NCI-H2081 (cell line): ENCODE measurements around the gene PDK3.

Experiments used
- DNase-seq, 2 experiments: peaks; one replicate each; lab custom pipeline; 2025; lab: John Stamatoyannopoulos, UW

Gene PDK3

DNA sequence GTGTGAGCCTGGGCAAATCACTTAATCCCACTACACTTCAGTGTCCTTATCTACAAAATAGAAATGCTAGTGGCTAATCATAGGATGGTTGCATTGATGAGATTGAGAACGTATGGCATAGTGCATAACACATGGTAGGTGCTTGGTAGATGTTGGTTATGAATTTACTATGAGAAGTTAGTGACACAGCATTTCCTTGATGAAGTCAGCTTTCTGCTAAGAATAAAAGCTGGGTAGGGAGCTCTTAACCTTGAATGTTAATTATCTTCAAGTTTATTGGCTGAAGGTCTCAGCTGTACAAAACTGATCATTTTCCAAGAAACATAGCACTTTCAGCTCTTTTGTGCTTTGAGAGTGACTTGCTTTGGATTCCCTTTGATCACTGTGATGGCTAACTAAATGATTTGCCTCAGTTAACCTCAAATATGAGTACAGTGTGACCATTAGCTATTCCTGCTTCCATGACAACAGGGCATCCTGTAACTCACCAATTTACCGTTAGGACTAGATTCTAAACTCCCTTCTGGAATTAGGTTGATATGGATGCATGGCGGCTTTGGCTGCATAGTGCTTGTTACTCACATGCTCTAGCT is 17.8 kb downstream of the PDK3 start:
- DNase-seq, result no peak

DNA sequence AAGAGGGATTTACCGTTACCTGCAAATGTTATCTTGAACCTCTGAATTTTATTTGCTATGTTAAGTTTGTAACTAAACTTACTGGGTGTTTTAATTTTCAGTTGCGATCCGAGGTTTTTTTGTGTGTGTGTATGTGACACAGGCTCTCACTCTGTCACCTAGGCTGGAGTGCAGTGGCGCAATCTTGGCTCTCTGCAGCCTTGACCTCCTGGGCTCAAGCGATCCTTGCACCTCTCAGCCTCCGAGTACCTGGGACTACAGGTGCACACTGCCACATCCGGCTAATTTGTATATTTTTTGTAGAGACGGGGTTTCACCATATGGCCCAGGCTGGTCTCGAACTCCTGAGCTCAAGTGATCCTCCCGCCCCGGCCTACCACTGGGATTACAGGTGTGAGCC is 18.5 kb downstream of the PDK3 start:
- no peak for DNase-seq

DNA sequence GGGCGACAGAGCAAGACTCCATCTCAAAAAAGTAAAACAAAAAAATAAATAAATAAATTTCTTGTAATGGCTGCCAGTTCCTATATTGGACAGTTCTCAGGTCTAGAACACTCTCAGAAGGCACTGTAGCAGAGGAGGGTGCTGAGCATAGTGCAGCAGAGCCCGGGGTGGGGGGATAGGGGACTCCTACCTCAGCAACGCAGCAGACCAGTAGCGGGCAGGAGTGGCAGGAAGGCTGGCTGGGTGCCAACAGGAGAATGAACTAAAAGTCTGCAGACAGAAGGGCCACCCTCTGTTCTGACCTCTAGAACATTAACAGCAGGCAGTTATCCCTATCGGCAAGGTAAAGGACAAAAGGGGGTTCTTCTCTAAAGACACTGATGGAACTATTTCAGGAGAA is 20.2 kb downstream of the PDK3 start:
- DNase-seq, result no peak

DNA sequence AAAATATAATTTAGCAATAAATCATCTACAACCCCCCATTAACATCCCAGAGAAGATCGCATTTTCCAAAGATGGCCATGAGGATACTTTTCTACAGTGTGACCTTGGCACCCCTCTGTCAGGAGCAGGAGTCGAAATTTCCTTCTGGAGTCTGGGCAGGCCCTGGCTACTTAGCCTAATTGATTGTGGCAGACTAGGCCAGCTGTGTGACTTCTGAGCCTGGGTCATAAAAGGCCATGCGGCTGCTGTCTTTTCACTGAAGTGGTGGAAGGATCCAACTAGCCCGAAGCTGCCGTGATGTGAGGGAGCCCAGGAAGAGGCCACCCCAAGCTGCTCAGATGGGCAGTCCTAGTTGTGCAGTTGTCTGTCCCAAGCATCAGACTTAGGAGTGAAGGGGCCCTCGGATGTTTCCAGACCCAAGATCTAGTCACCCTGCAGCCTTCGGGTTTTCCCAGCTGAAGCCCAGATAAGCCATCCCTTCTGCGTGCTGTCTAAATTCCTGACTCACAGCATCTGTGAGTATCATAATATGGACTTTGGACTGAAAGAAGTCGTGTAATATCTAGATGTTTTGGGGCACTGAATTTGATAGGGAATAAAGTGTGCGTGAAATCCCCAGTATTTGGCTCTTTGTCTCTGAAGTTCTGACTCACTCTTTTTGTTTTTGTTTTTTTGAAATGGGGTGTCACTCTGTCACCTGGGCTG is 21.0 kb downstream of the PDK3 start:
- DNase-seq, result no peak

DNA sequence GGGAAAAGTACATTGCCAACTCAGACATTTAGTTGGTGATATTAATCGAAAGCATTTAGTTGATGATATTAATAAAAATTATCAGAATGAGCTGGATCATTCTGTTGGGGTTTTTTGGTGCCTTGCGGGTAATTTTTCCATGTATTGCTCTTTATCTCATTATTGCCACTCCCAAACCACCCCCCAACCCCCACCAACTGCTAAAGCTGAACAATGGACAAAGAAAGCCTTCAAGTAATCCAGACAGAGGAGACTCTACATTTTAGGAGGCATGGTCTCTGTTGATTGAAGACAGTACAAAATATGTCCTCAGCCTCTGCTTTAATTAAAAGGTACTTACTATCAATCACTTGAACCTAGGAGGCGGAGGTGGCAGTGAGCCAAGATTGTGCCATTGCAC is 22.5 kb downstream of the PDK3 start:
- no peak for DNase-seq

DNA sequence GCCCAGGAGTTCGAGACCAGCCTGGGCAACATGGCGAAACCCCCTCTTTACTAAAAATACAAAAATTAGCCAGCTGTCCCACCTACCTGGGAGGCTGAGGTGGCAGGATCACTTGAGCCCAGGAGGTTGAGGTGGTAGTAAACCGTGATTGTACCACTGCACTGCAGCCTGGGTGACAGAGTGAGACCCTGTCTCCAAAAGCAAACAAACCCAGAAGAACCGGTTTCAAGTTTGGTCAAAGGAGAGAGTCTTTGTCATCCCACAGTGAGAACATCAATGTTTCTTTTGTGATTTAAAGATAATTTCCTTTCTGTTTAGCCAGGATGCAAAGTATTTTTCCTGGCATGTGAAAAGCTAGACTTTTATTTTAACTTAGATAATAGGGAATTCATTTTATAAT is 26.7 kb downstream of the PDK3 start:
- DNase-seq, result no peak

DNA sequence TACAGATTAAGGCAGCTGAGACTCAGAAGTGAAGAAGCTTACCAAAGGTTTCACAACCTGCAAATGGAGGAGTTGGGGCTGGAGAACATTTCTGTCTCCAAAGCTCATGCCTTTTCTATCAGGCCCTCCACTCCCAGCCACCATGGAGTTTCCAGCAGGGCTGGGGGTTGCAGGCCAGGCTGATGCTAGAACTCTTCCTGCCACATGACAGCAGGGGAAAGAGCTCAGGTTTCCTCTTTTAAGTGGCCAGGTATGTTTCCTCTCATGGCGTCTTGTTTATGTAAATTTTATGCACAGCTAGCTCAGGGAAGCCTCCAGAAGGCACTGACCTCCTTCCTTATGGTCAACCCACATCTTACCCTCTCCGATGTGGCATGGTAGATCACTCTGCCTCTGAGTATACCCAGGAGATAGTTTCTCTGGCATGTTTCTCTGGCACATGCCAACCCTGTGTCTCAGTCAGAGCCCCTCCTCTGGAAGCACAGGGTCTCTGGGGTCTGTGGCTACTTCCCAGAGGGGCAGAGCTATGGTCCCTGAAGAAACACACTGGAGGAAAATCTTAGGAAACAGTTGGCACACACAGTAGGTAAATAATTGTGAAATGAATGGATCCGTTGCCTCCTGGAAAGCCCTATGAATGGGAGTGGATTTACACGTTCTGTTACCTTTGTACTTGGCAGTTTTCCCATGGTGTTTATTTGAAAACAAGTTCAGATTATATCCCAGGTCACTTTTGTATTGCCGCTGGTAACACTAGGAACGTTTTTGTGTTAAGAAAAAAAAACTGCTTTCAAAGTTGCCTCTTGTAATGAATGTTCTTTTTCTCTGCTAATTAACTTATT is 28.9 kb downstream of the PDK3 start:
- peak in 1 of 2 experiments; percentile 10 for DNase-seq

DNA sequence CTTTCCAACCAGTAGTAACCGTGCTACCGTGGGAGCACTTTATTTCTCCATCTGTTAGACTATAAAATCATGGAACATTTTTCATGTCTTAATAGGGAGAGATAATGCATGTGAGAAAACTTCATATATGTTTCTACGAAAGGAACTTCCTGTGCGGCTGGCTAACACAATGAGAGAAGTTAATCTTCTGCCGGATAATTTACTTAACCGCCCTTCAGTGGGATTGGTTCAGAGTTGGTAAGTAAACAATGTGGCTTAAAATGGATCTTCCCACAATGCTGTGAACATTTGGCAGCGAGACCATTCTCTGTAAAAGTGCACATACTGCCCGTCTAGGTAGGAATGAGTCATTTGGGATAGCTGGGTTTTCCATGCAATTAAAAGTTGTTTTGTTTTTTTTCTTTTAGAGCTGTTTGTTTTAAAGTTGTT is 29.6 kb downstream of the PDK3 start:
- DNase-seq, result peak; percentile 44 to 81

DNA sequence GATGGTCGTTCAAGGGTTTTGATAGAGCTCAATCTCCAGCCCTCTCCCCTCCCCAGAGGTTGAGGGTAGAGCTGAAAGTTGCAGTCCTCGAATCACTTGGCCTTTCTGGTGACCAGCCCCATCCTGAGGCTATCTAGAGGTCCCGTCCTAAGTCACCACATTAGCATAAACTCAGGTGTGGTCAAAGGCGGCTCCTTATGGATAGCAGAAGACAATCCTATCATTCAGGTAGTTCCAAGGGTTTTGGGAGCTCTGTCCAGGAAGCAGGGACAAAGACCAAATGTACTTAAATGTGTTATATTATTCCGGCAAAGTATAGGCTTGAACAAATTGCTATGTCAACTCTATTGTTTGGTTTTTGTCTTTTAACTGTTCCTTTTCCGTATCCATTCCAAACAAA is 30.6 kb downstream of the PDK3 start:
- no peak for DNase-seq

DNA sequence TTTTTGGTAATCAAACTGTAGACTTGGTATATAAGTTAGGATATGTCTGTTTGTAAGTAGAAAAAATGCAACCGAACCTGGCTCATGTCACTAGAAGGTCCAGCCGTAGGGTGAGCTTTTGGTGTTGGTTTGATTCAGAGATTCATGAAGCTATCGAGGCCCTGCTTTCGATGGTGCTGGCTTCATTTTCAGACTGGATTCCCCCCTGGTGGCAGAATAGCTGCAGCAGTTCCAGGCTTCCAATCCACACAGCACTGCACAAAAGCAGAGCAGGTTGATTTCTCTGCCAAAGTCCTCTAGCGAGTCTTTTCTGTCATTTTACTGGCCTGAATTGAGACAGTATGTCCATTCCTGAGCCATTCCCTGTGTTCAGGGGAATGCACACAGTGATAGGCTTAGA is 33.1 kb downstream of the PDK3 start:
- DNase-seq, result peak in 1 of 2 experiments; percentile 7

DNA sequence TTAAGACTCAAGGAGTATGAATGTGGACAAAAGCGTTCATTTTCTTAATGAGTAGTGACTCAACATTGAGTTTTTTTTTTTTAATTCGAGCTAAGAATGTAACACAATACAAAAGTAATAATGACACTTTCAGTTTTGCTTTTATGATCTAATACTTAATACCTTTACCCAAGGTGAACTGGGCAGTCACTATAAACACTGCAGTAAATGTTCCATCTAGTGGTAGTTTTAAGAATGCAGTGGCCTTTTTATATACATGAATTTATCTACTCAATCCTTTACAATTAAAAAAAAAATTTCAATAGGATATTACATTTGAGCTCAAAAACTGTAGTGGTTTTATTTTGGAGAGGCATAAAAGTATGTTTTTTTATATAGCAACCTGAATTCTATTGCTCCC is 33.9 kb downstream of the PDK3 start:
- DNase-seq, result peak in 1 of 2 experiments; percentile 10

DNA sequence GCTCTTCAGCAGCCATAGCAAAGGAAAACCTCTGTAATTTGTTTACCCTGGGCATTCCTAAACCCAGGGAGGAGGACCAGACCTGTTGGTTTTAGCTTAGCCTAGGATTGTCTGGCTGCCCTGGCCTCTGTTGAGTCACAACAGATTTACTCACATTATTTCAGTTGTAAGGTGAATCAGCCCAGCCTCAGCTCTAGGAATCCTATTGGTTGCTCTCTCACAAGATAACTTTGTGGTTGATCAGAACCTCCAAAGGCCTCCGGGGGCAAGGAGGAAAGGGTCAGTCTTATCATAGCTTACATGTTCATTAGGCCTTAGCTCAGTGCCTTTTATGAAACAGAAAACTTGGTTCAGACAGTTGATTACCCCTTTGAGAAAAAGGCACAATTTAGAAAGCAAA is 41.0 kb downstream of the PDK3 start:
- no peak for DNase-seq

DNA sequence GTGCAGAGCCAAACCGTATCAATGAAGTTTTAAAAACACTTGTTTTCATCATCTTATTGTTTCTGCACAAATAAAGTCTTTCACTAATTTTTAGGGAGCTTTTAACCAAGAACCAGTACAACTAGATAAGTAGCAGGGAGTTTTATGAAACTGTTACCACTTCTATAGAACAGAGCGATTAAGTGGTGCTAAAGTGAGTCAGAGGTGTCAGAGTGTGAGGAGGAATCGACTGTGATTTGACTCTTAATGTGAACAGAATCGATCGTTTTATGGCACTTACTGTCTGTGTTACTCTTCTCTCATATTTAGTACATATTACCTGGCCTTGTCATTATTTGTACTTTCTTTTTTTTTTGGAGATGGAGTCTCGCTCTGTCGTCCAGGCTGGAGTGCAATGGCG is 43.3 kb downstream of the PDK3 start:
- no peak for DNase-seq

DNA sequence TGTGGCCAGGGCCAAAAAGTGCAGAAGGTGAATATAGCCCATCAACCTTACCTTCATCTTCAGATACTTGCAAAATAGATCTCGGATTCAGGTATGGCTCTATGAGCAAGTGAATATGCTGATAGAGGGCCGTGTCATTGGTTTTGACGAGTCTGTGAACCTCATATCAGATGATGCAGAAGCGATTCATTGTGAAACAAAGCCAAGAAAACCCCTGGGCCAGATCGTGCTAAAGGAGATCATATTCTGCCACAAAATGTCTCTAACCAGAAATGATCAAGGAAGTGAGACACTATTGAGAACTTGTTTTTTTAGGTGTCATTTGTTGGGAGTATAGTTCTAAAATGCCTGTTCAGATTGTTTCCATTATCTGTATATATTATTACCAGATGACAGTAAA is 48.3 kb downstream of the PDK3 start:
- DNase-seq, result no peak

DNA sequence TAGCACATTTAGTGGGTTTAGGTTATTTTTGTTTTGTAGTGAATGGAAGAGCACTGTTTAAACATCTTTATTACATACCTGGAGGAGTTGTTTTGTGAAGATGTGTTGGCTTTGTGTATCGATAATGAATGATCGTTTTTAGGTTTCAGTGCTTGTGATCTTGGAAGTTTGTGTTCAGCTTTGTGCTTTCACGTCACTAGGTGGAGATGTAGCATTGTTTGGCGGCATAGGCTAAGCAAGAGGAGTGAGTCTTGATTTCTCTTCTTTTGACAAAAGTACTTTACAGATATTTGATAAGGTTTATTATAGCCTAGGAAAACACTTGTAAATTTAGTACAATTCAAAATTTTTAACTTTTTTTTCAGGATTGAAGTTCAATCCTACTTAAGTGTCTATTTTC is 50.4 kb downstream of the PDK3 start:
- DNase-seq, result peak in 1 of 2 experiments; percentile 26

DNA sequence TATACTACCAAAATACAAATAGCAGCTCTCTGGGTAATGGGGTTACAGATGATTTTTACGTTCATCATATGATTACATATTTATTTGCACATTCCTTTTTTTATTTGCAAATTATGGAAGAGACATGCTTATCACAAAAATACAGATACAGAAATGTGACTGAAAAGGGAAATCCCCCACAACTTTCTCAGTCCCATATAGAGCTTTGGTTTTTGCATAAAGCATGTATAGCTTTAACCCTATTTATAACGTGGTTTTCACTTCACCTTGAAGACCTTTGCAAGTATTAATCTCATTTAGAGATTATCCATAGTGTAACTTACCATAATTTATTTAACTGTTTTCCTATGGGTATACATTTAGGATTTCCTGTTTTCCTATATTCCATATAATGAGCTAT is 55.4 kb downstream of the PDK3 start:
- DNase-seq, result no peak

DNA sequence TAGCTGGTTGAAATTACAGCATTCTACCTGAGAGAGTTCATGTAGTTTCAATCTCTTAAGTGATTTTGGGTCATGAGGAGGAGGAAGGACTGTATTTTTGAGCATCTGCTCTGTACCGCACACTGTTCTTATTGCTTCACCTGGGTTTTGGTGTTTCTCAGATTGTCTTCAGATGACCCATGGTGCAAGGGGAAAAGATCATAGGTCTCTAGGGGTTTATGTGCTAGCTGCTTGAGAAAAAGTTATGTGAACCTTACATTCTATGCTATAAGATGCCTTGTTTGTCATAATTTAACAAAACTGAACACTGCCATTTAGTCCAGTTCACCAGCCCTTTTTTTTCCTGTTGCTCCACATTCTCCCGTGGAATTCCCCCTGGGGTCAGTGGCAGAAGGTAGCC is 60.4 kb downstream of the PDK3 start:
- no peak for DNase-seq

DNA sequence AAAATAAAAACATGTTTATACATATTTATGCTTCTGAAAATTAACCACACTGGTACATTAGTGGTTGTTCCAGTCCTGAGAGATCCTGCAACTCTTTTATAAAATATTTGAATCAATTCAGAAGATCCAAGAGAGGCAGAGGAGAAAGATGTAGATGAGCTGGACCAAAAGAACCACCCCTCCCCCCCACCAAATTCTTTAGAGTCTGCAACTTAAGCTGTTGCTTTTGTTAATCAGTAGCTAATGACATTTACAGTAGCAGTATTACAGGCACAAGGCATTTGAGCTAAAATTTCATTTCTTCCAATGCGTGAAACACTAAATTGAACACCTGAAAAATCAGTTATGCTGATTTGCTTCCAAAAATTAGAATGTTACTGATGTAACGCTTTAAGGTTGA is 61.5 kb downstream of the PDK3 start:
- no peak for DNase-seq

DNA sequence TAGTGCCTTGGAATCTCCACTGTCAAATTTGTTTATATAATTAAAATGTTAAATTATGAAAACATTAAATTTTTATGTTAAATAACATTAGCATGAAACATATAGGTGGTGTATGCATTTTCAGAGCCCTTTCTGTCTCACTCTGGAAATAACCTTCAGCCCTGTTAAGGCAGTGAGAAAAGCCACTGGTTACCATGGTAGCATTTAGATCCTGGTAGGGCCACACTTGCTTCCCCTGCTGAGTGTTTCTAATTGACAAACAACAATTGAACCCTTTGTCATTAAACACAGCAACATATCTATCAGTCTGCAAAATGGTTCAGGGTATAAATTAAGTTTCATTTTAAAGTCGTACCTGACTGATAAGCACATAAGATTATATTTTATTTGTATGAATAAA is 63.5 kb downstream of the PDK3 start:
- peak in 1 of 2 experiments; percentile 61 for DNase-seq

DNA sequence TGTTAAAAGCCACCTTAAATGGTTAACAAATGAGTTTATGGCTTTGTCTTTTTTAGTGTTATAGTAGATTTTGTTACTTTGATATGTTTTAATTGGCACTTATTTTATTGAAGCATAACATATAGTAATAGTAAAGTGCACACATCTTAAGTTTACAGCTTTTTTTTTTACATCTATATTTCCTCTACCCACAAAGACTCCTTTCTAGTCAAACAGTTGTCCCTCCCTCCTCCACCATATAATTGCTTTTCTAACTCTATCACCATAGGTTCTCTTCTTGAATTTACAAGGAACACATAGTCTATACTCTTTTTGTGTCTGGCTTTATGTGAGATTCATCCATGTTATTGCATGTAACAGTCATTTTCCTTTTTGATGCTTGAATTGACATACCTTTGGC is 71.5 kb downstream of the PDK3 start:
- DNase-seq, result no peak

DNA sequence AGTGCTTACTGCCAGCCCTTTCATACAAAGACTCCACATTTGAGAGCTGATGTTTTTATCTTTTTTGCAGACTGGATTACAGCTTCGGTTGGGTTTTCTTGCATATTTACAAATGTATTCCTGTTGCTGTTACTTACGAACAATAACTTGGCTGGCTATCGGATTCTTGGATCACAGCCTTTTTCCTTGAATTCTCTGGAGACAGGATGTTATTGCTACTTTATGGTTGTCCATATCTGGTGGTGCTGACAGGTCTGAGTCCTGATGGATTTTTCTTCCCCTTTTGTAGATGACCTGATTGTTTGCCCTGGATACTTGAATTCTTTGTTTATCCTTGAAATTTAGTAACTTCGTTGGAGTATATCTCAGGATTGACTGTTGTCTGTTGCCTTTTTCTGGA is 77.7 kb downstream of the PDK3 start:
- DNase-seq, result no peak

DNA sequence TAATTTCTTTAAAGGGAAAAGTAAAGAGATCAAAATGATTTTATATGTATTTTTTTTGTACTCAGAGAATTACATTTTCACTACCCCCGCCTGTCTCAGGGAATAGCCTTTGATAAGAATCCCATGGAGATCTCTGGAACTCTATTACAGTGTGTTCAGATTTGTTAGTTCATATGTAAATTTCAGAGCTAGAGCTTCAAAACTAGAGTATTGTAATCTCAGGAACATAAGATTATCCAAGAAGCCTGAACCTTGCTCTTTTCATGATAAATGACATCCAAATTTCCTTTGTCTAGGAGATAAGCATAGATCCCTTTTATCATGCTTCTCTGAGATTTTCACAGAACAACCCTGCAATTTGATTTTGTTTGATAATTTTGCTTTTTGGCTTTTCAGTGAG is 82.9 kb downstream of the PDK3 start:
- DNase-seq, result no peak

DNA sequence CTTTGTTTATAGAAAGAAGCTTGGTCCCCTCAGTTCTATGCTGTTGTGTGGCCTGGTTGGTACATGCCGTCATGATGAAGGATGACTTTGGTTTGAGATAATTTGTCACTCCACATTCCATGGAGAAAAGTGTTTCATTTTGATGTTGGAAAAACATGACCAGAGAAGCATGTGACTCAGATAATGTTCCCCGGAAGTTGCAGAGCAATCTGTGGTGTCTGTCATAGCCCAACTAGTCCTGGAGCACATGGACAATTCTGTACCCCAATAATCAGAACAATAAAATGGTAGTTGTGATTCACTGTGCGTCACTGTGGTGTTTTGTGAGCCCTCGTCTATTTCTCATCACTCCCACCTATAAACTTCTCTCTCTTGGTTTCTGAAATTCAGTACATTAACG is 85.1 kb downstream of the PDK3 start:
- DNase-seq, result no peak
